GM19193 (cell line): ENCODE results near the gene PHACTR1.

Experiments used
- POLR2A ChIP-seq: IDR thresholded peaks from 4 replicates; pipeline ENCODE4 v1.6.1; 2011; ENCODE audit not compliant: insufficient read depth, insufficient read length; ENCODE audit errors: extremely low read depth

Gene PHACTR1

GRCh38 chr6:13071550-13072345 lies 355.2 kb downstream of the PHACTR1 start:
- TF ChIP-seq POLR2A, result no peak

DNA sequence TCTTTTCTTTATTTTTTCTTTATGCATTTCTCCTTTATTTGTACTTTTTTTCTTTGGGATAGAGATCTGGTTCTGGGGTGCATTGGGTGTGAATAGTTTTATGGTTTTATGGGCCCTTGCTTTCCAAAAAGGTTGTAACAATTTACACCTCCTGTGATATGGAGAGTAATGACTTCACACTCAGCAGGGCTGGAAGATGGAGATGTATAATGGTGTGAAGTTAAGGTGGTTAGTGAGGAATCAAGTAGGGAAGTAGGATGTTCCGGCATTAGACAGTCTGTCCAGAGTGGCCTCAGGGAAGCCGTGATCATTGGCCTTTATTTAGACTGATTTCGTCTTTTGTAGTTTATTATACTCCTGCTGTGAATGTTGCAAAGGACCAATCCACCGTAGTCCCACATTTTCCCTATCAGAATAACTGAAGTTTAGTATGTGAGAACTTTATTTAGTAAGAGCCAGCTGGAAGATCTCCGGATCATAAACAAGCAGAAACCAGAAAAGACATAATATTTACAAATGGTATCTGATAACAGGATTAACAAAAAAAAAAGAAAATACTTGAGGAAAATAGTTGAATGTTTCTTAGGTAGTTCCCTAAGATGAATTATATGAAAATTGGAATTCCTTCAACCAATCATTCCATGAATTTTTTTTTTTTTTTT lies 356.2 kb downstream of the PHACTR1 start:
- no peak for TF ChIP-seq POLR2A

DNA sequence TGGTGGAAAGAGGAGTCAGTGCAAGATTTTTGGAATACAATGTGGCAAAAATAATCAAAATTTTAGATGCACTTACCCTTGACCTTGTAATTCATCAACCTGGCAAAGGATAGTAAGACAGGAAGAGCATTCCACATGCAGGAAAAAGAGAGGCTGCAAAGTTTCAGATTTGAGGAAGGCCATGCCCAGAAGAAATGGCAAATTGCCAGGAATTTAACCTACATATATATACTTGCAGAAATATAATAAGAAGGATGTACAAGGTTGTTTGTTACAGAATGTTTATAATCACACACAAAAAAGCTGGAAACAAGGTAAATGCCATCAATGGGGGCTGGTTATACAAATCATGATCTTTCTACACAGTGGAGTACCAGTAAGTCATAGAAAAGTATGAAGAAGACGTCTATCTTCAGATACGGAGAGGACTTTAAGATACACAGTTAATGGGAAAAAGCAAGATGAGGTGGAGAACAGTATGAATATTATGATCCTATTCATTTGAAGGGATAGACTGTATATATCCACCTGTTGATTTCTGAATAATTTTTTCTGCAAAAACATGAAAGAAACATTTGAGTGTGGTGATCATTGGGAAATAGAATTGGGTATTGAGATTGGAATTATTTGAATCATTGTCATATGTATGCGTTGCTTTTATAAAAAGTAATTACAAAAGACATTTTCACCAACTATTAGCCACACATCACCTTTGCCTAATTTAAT lies 358.0 kb downstream of the PHACTR1 start:
- TF ChIP-seq POLR2A, result no peak

DNA sequence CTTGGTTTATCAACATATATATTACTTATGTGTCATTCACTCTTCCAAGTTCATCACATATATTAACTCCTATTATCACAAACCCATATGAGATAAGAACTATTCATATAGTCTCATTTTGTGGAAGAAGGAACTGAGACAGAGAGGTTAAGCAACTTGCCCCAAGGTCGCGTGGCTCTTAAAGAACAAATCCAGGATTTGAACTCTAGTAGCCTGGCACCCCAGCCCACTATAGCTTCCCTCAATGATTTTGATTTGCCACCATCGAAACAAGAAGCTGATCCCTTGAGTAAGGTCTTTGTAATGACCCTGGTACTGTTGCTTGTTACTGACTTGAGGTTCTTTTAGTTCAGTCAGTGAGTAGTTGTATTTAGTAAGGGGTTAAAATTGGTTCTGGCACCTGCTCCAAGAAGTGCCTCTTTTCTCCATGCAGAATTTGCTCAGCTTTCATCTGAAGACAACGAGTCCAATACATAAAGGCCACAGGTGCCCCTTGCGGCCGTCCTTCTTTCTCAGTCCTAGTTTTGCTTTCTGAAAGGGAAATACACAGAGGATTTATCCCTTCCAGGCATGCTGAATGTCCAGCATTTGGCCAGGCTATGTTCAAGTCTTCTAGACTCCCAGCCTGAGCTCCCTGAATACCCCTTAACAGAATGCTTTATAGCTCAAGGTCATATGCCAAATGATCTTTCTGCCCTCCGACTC lies 358.7 kb downstream of the PHACTR1 start:
- no peak for TF ChIP-seq POLR2A

GRCh38 chr6:13076575-13076974 lies 360.0 kb downstream of the PHACTR1 start:
- TF ChIP-seq POLR2A, result no peak

DNA sequence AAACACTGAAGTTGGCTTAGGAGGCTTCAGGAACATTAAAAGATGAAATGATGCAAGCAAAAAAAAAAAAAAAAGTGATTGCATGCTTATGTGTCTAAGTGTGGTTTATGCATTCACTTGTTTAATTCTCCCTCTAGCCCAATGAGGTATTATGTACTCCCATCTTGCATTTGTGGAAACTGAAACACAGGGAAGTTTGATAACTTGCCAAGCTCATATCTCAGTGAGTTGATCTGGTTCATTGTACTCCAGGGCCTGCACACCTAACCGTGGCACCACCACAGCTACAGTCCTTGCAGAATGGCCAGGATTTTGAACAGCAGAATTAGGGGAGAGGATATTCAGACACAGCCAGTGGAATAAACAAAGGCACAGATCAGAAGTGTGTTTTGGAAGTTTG lies 360.6 kb downstream of the PHACTR1 start:
- no peak for TF ChIP-seq POLR2A

- no peak for TF ChIP-seq POLR2A
Measured at GRCh38 chr6:13079096-13079723, 362.6 kb downstream of the PHACTR1 start.

DNA sequence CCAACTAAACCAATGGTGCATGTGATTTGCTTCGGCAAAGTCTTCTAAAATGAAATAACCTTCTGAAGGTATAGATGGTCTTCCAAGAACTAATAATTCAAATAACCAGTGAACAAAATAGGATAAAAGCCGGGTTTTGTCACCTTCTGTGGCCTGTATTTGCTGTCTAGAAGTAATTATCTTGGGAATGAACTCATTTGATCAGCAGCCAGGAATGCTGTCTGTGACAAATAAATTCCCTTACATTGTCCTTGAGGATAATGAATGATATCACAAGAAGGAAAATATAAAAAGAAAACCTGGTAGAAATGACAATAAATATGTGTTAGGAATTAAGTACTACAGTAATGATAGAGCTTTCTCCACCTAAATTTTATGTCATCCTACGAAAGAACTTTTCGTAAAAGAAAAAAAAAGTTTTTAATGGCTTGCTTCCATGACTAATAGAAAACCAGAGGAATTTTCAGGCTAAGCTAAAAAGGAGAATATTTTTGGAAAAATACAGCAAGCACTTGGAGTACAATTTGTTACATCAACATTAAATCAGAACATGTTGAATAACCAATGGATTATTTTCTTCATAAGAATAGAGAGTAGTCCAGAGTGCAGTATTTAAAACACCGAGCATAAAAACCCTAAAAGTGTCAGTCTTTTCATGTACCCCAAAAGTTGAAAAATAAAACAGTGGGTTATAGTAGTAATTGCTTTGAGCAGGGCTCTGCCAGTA lies 364.1 kb downstream of the PHACTR1 start:
- no peak for TF ChIP-seq POLR2A

GRCh38 chr6:13081189-13081563 lies 364.6 kb downstream of the PHACTR1 start:
- no peak for TF ChIP-seq POLR2A

- no peak for TF ChIP-seq POLR2A
Measured at GRCh38 chr6:13089296-13089994, 372.9 kb downstream of the PHACTR1 start.

GRCh38 chr6:13091192-13091591 lies 374.6 kb downstream of the PHACTR1 start:
- no peak for TF ChIP-seq POLR2A

GRCh38 chr6:13094781-13095425 lies 378.3 kb downstream of the PHACTR1 start:
- TF ChIP-seq POLR2A, result no peak

DNA sequence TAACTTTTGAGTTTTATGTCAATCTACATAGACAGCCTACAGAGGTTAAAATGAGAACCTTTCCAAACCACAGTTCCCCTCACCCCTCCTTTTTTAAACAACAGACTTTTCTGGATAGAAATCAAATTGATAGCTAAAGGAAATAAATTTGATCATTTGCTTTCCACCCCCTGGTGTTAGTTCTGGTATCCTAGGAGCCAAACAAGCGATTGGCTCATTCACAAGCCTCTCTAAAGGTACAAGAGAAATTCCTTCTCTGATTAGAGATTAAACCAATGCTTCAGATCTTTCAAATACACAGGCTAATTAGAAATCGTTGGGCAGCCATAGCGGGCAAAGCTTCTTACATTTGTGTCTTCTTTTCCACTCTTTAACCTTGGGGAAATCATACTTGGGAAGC lies 379.5 kb downstream of the PHACTR1 start:
- no peak for TF ChIP-seq POLR2A
